GM23338 (cell line): ENCODE results near the gene SPECC1.

Experiments used
- CTCF ChIP-seq, 2 experiments: fragments of 200-600 bp in 1 of 2; sonication (generic) in 1 of 2; conservative IDR thresholded peaks; 2 replicates each; pipeline versions ENCODE4 v1.5.1 to v1.6.1; 2016 to 2017; ENCODE audit warnings: antibody characterized with exemption in 2 of 2, low read depth in 2 of 2, mild to moderate bottlenecking in 2 of 2, moderate library complexity in 1 of 2
- EZH2 ChIP-seq: fragments of 200-600 bp; sonication (generic); IDR thresholded peaks from one replicate; pipeline ENCODE4 v1.8.0; 2017; ENCODE audit warnings: antibody characterized with exemption, mild to moderate bottlenecking, low read depth; ENCODE audit not compliant: unreplicated experiment
- POLR2AphosphoS5 ChIP-seq: IDR thresholded peaks from 2 replicates; pipeline ENCODE4 v1.6.1; 2016; ENCODE audit warnings: antibody characterized with exemption, low read depth

GRCh38 chr17:20154286-20155000, 145.3 kb downstream of the SPECC1 start:
- TF ChIP-seq CTCF (conservative IDR thresholded peaks at IDR 0.05; ENCODE audit: low read depth in 2 of 2) (no peak), EZH2 (no peak), POLR2AphosphoS5 (no peak)
